Mucosa of gallbladder (tissue), 1 donor: ENCODE measurements around the gene CDC42EP3. TPM values are rescaled to one million over a fixed set of nuclear protein-coding genes. Genes with fewer than 3 reads are reported as not detected.
A peak's percentile ranks its signal among the peaks of the same experiment; 100 is the strongest.

ENCODE experiments used
- DNase-seq: peaks from one replicate; pipeline ENCODE4 v3.0.0-alpha.2; 2020; ENCODE audit warnings: low spot score
- total RNA-seq: library from RNA; stranded (reverse); gene quantifications from one replicate; pipeline ENCODE4 v1.2.1, GENCODE V29; 2021
- donor health status: DM: no; HTN: no; CAD: no.

The CDC42EP3 gene
- total RNA-seq, 1 donor from 2014 or later: 12.6 TPM

- DNase-seq: no peak
Observed at GRCh38 chr2:37618326-37618725, 53.1 kb downstream of the CDC42EP3 start.

GRCh38 chr2:37617119-37617892 is 54.1 kb downstream of the CDC42EP3 start:
- DNase-seq: no peak

- no peak for DNase-seq
Observed at GRCh38 chr2:37616677-37617005, 54.8 kb downstream of the CDC42EP3 start.

- DNase-seq: peak; percentile 32
Observed at GRCh38 chr2:37615804-37616676, 55.4 kb downstream of the CDC42EP3 start.

GRCh38 chr2:37614061-37614738 is 57.2 kb downstream of the CDC42EP3 start:
- no peak for DNase-seq

- no peak for DNase-seq
Observed at GRCh38 chr2:37612382-37612781, 59.1 kb downstream of the CDC42EP3 start.

- DNase-seq: no peak
Observed at GRCh38 chr2:37610638-37611289, 60.7 kb downstream of the CDC42EP3 start.

- DNase-seq: no peak
Observed at GRCh38 chr2:37609782-37610181, 61.7 kb downstream of the CDC42EP3 start.

- DNase-seq: no peak
Observed at GRCh38 chr2:37604716-37605115, 66.7 kb downstream of the CDC42EP3 start.

GRCh38 chr2:37602702-37603101 is 68.7 kb downstream of the CDC42EP3 start:
- no peak for DNase-seq

GRCh38 chr2:37602040-37602439 is 69.4 kb downstream of the CDC42EP3 start:
- no peak for DNase-seq

- DNase-seq: no peak
Observed at GRCh38 chr2:37601569-37601968, 69.9 kb downstream of the CDC42EP3 start.

- DNase-seq: no peak
Observed at GRCh38 chr2:37600735-37601134, 70.7 kb downstream of the CDC42EP3 start.

GRCh38 chr2:37599688-37600525 is 71.5 kb downstream of the CDC42EP3 start:
- peak; percentile 32 for DNase-seq

GRCh38 chr2:37593694-37594093 is 77.7 kb downstream of the CDC42EP3 start:
- DNase-seq: no peak

GRCh38 chr2:37593024-37593423 is 78.4 kb downstream of the CDC42EP3 start:
- no peak for DNase-seq
